Measurements from ENCODE around the gene ASTN2. TPM values are rescaled to one million over a fixed set of nuclear protein-coding genes. Genes with fewer than 3 reads are reported as not detected.
A peak's percentile ranks its signal among the peaks of the same experiment; 100 is the strongest.

ASTN2 gene
- total RNA-seq, 1 donor from 2014 or later, result 42.2 TPM

DNA sequence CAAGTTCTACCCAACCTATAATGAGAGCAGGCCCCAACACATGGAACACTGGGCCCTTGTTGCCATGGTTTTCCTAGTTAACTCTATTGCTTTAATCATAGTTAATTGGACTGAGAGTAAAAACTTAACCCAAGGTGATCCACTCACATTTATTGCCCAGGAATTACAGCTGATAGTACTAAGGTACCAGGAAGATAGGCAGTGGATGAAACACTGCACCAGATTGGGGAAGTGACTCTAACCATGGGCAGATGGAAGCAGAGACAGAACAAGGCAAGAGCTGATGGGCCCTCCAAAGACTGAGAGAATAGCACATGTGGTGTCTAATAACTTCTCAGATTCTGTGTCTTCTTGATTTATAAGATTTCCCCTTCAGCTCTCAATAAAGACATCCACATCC is 873.5 kb downstream of the ASTN2 start:
- DNase-seq (ENCODE audit: low read depth), result no peak

GRCh38 chr9:116539549-116539948 is 875.3 kb downstream of the ASTN2 start:
- DNase-seq (ENCODE audit: low read depth), result no peak

GRCh38 chr9:116525611-116526010 is 889.2 kb downstream of the ASTN2 start:
- DNase-seq (ENCODE audit: low read depth), result no peak

GRCh38 chr9:116524778-116525470 is 889.9 kb downstream of the ASTN2 start:
- no peak for DNase-seq (ENCODE audit: low read depth)

- DNase-seq (ENCODE audit: low read depth), result no peak
Observed at GRCh38 chr9:116520218-116520617, 894.6 kb downstream of the ASTN2 start.

DNA sequence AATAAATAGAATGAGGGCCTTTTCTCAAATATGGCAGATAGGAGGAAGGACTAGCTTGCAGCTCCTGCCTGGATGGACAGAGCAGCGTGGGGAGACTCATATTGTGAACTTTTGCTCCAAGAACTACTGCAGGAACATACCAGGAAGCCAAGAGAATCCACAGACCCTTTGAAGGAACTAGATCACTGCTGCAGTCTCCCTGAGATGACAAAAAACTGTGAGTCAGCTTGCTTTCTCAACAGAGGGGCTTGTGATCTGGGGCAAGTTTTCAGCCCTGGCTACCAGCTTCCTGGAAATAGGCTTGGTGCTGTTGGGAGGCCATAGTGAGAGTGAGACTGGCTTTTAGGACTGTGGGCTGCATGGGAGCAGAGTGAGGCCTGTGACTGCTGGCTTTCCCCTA is 898.4 kb downstream of the ASTN2 start:
- peak; percentile 77 for DNase-seq (ENCODE audit: low read depth)

- DNase-seq (ENCODE audit: low read depth), result peak; percentile 86
Observed at GRCh38 chr9:116515541-116515940, 899.3 kb downstream of the ASTN2 start.

- peak; percentile 72 for DNase-seq (ENCODE audit: low read depth)
Observed at GRCh38 chr9:116506685-116507084, 908.2 kb downstream of the ASTN2 start.

GRCh38 chr9:116504893-116505480 is 909.9 kb downstream of the ASTN2 start:
- DNase-seq (ENCODE audit: low read depth), result no peak

- peak; percentile 51 for DNase-seq (ENCODE audit: low read depth)
Observed at GRCh38 chr9:116504081-116504480, 910.8 kb downstream of the ASTN2 start.

GRCh38 chr9:116502746-116503145 is 912.1 kb downstream of the ASTN2 start:
- no peak for DNase-seq (ENCODE audit: low read depth)

DNA sequence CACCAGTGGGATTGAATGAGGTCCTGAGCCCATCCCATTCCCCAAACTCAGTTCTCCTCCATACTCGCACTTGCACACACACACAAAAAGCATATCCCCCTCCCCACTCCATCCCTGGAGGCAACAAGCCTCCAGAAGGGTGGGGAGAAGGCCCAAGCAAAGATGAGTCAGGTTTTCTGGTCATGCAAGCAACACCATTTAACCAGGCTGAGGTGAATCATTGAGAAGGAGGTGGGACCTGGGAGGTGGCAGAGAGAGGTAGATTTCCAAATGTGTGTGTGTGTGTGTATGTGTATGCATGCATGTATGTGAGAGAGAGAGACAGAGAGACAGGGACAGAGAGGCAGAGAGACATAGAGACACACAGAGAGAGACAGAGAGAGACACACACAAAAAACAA is 913.0 kb downstream of the ASTN2 start:
- DNase-seq (ENCODE audit: low read depth), result peak; percentile 95

- peak; percentile 93 for DNase-seq (ENCODE audit: low read depth)
Observed at GRCh38 chr9:116499986-116500871, 914.6 kb downstream of the ASTN2 start.

- DNase-seq (ENCODE audit: low read depth), result no peak
Observed at GRCh38 chr9:116499434-116499833, 915.4 kb downstream of the ASTN2 start.

DNA sequence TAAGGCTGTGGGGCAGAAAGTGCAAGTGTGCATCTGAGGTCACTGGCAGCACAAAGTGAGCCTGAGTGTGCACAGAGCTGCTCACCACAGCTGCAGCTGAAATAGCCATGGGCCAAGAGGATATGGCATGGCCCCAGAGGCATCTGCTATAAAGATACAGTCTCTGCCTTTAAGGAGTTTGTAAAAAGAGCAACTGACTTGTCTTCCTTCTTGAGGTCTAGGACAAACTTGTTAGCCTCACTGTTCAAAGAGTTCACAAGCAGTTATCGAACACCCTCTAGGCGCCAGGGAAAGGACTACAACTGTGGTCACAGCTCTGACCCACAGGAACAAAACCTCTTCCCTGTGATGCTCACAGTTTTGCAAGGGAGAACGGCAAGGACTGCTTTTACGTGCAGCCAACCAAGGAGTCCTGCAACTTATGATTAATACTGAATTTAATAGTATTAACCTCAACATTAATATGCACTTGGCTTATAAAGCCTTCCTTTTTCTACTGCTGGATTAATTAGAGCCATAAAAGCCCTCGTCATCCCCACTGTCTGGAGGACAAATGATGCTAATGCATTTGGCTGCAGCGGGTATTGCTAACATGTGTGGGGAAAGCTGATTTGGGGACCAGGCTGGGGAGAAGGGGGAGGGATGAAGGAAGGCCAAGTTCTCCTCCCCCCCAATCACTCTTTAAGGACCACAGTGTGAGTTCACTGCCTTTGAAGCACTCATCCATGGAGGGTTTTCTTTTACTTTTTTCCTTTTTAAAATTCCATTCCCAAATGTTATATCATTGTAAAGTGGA is 917.6 kb downstream of the ASTN2 start:
- no peak for DNase-seq (ENCODE audit: low read depth)

DNA sequence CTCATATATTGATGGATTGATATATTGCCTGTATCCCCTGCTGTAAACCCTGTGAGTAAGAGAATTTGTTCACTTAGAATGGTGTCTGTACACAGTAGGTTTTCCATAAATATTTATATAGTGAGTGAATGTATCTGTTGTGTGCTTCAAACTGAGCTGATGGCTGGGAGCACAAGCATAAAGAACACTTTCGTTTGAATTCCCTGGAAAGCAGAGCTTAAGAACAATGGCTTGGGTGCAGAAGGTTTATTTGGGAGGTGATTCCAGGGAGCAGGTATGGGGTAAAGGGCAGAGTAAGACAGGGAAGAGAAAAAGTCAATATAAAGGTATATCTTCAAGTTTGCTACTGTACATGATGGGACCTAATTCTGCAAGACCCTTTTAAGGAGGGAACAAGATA is 918.7 kb downstream of the ASTN2 start:
- DNase-seq (ENCODE audit: low read depth), result no peak

DNA sequence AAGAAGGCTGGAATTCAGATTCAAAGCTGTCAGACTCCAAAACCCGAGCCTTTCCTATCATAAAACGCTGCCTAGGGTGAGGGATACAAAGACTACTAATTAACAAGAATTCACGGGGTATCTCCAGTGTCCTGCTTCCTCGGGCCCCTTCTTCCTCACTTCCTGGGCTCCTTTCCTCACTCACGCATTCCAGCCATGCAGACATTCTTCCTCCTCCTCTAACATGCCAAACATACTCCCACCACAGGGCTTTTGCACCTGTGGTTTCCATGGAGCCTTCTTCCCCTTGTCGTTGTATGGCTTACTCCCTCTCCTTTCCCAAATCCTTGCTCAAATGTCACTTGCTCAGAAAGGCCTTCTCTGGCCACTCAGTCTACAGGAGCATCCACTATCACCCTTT is 919.1 kb downstream of the ASTN2 start:
- DNase-seq (ENCODE audit: low read depth), result no peak

DNA sequence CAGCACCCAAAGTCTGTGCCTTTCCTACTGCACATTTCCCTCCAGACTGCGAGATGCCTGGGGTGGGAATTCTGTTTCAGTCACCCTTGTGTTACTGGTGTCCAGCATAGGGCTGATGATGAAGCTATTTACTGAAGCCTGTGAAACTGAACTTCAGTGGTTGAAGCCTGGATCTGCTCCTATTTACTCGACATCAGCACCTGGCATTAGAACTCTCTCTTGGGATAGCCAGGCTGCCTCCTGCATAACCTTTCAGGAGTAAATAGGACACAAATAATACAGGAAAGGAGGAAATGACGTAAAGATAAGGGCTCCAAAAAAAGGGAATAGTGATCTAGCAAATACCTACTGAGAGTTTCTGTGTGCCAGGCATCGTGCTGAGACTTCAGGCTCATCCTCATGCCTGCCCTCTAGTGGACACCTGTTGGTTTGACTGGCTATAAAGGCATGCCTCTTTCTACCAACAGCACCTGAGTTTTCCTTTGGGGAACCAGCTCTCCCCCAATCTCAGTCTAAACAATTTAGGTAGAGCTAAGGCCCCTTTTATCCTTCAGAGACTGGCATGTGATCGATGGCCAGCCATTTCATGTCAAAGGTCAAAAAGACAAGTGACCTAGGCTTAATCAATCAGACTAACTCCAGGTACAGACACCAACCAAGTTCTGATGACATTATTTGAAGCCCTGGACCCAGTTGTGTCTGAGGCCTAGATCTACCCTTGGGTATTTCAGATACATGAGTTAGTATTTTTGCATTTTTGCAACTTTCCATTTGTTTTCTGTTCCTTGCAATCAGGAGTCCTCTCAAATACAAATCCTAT is 919.8 kb downstream of the ASTN2 start:
- DNase-seq (ENCODE audit: low read depth), result no peak

DNA sequence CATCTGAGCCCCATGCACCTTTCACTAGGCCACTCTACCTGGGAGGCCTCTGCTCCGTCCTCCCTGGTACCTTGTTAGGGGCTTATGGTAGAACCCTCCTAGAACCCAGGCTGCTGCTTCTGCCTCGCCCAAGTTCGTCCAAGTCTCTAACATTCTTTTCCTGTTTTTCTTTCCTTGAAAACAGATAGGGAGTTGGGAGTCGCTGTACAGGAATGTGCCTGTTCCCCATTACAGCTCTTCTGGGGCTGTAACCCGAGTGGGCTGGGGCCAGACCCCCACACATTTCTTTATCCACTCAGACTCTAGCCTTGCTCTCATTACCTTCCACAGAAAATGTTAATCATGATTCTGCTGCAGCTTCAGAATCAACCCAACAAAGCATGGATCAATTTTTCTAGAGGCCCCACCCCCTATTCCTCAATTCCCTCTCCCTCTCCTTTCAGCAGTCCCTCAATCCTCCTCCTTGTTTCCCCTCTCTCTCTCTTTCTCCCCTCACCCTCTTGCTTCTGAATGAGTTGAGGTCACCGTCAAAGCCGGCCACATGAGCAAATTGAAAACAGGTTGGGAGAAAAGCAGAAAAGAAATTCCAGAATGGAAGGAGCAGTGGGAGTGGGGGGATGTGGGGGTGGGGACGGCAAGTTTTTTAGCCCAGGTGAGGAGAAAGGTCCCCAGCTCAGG is 921.5 kb downstream of the ASTN2 start:
- DNase-seq (ENCODE audit: low read depth), result no peak

- no peak for DNase-seq (ENCODE audit: low read depth)
Observed at GRCh38 chr9:116491659-116492058, 923.2 kb downstream of the ASTN2 start.

Measured in renal cortical epithelial cell (primary cell).